Fibroblast of lung (primary cell): ENCODE measurements around the gene PAIP2. TPM values are rescaled to one million over a fixed set of nuclear protein-coding genes. Genes with fewer than 3 reads are reported as not detected.
A peak's percentile ranks its signal among the peaks of the same experiment; 100 is the strongest.

ENCODE experiments used
- DNase-seq, 2 donors: peaks; one replicate each; pipeline versions ENCODE4 v3.0.0 to v3.0.0-alpha.2; 2010; ENCODE audit warnings: low read depth in 2 of 2
- H2AFZ ChIP-seq: 2 replicates; pipeline ENCODE4 v1.5.1; 2012; ENCODE audit warnings: low read length, control low read depth, inconsistent platforms
- H3K27ac ChIP-seq: 2 replicates; pipeline ENCODE4 v1.5.1; 2011; ENCODE audit warnings: low read length, control low read depth; ENCODE audit not compliant: insufficient read depth
- H3K27me3 ChIP-seq: 2 replicates; pipeline ENCODE4 v1.5.1; 2011; ENCODE audit warnings: mild to moderate bottlenecking, low read length; ENCODE audit not compliant: control insufficient read depth, insufficient read depth
- H3K36me3 ChIP-seq: 2 replicates; pipeline ENCODE4 v1.5.1; 2011; ENCODE audit warnings: low read length; ENCODE audit not compliant: control insufficient read depth, insufficient read depth
- H3K4me1 ChIP-seq: 2 replicates; pipeline ENCODE4 v1.5.1; 2011; ENCODE audit warnings: low read length; ENCODE audit not compliant: control insufficient read depth, insufficient read depth; ENCODE audit errors: extremely low read depth
- H3K4me2 ChIP-seq: 2 replicates; pipeline ENCODE4 v1.5.1; 2011; ENCODE audit warnings: low read length, control low read depth; ENCODE audit not compliant: insufficient read depth; ENCODE audit errors: extremely low read depth
- H3K4me3 ChIP-seq, 4 experiments: fragments of 200-600 bp in 1 of 4; sonication (generic) in 1 of 4; replicated peaks in 1 of 4; 2 replicates each; pipeline ENCODE4 v1.5.1; 2011 to 2016; ENCODE audit warnings: low read length in 4 of 4, low read depth in 3 of 4, mild to moderate bottlenecking in 3 of 4, control low read depth in 2 of 4, inconsistent platforms in 1 of 4, mixed read lengths in 1 of 4; ENCODE audit not compliant: insufficient read depth in 1 of 4; ENCODE audit errors: control extremely low read depth in 1 of 4
- H3K79me2 ChIP-seq: 2 replicates; pipeline ENCODE4 v1.5.1; 2012; ENCODE audit warnings: mild to moderate bottlenecking, low read length, inconsistent platforms; ENCODE audit not compliant: control insufficient read depth, insufficient read depth
- H3K9ac ChIP-seq: 2 replicates; pipeline ENCODE4 v1.5.1; 2011; ENCODE audit warnings: mild to moderate bottlenecking, low read length, control low read depth; ENCODE audit not compliant: insufficient read depth
- H3K9me3 ChIP-seq: 2 replicates; pipeline ENCODE4 v1.5.1; 2012; ENCODE audit warnings: low read depth, low read length; ENCODE audit not compliant: control insufficient read depth, insufficient read depth
- H4K20me1 ChIP-seq: 2 replicates; pipeline ENCODE4 v1.5.1; 2011; ENCODE audit warnings: low read length; ENCODE audit not compliant: control insufficient read depth, insufficient read depth; ENCODE audit errors: extremely low read depth
- EZH2 ChIP-seq: IDR thresholded peaks from 2 replicates; pipeline ENCODE4 v1.5.1; 2012; ENCODE audit warnings: low read length, control low read depth, mild to moderate bottlenecking; ENCODE audit errors: missing control alignments
- polyA plus RNA-seq, 2 donors: library from polyadenylated mRNA; depleted of rRNA in 1 of 2; stranded (reverse) in 1 of 2; unstranded in 1 of 2; fragments of >200 nt; gene quantifications; 2 replicates each; pipeline ENCODE4 v1.2.1, GENCODE V29; 2011 to 2012; ENCODE audit warnings: missing spikeins in 1 of 2
- total RNA-seq: library from RNA; depleted of rRNA; stranded (reverse); fragments of >200 nt; gene quantifications from 2 replicates; pipeline ENCODE4 v1.2.1, GENCODE V29; 2014
- TF ChIP-seq, protein P1 (sequence below), 2 donors: IDR thresholded peaks in 1 of 2; conservative IDR thresholded peaks in 1 of 2; 1 replicate in 1 of 2; 2 replicates in 1 of 2; pipeline ENCODE4 v1.5.1; 2011 to 2012; ENCODE audit warnings: low read length in 2 of 2, control low read depth in 1 of 2, inconsistent platforms in 1 of 2, low read depth in 1 of 2, mild to moderate bottlenecking in 1 of 2

Gene PAIP2
- total and polyA plus RNA-seq, 2 donors (not counting 1 experiment from before 2014, with no cell fraction given) = 59.0 to 105 TPM

DNA sequence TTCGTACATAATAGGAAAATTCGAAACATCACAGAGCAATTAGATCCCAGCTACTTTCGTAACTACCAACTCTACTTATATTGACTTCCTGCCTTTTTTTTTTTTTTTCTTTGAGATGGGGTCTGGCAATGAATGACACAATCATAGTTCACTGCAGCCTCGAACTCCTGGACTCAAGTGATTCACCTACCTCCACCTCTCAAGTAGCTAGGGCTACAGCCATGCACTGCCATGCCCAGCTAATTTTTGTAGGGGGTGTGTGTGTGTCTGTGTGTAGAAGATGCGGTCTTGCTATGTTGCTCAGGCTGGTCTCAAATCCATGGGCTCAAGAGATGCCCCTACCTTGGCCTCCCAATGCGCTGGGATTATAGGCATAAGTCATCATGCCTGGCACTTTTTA is 5.8 kb upstream of the PAIP2 start:
- H3K27me3 ChIP-seq = no peaks in the 10 kb centered on the region
- no peak overlapping the region for H3K27ac ChIP-seq
- TF ChIP-seq, protein P1, sequence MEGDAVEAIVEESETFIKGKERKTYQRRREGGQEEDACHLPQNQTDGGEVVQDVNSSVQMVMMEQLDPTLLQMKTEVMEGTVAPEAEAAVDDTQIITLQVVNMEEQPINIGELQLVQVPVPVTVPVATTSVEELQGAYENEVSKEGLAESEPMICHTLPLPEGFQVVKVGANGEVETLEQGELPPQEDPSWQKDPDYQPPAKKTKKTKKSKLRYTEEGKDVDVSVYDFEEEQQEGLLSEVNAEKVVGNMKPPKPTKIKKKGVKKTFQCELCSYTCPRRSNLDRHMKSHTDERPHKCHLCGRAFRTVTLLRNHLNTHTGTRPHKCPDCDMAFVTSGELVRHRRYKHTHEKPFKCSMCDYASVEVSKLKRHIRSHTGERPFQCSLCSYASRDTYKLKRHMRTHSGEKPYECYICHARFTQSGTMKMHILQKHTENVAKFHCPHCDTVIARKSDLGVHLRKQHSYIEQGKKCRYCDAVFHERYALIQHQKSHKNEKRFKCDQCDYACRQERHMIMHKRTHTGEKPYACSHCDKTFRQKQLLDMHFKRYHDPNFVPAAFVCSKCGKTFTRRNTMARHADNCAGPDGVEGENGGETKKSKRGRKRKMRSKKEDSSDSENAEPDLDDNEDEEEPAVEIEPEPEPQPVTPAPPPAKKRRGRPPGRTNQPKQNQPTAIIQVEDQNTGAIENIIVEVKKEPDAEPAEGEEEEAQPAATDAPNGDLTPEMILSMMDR (conservative IDR thresholded peaks at IDR 0.05 in 1 of 2, IDR thresholded peaks at IDR 0.05 in 1 of 2; ENCODE audit: low read depth in 1 of 2, low read length in 2 of 2) = no peak
- TF ChIP-seq EZH2 = no peak
- H3K4me3 ChIP-seq = no peak overlapping the region
- no peaks in the 10 kb centered on the region for H4K20me1 ChIP-seq
- H3K4me1 ChIP-seq = no peaks in the 10 kb centered on the region
- H3K9me3 ChIP-seq = no peaks in the 10 kb centered on the region
- no peak overlapping the region for H3K9ac ChIP-seq
- H3K4me2 ChIP-seq = no peak overlapping the region
- peaks cover 3% of the 10 kb centered on the region for H3K36me3 ChIP-seq
- H2AFZ ChIP-seq = no peak overlapping the region
- DNase-seq = no peak
- H3K79me2 ChIP-seq = no peaks in the 10 kb centered on the region

DNA sequence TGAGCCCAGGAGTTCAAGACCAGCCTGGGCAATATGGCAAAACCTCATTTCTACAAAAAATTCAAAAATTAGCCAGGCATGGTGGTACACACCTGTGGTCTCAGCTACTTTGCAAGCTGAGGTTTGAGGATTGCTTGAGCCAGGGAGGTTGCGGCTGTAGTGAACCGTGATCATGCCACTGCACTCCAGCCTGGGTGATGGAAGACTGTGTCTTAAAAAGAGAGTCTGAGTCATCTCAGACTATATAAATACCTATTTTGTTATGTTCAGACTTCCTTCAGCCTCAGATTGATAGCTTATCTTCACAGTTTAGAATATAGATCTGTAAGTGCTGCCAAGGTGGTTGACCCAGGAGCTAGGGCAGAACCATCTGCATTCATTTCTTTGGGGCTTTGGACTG is 1.6 kb upstream of the PAIP2 start:
- H3K27me3 ChIP-seq = no peaks in the 10 kb centered on the region
- H3K79me2 ChIP-seq = peaks cover 32% of the 10 kb centered on the region
- H3K4me2 ChIP-seq = no peak overlapping the region
- no peak overlapping the region for H3K9ac ChIP-seq
- H3K4me1 ChIP-seq = peaks cover 4% of the 10 kb centered on the region
- DNase-seq = peak in 1 of 2 donors; percentile 20
- H4K20me1 ChIP-seq = no peaks in the 10 kb centered on the region
- no peak overlapping the region for H3K4me3 ChIP-seq
- no peaks in the 10 kb centered on the region for H3K9me3 ChIP-seq
- TF ChIP-seq, protein P1 (conservative IDR thresholded peaks at IDR 0.05 in 1 of 2, IDR thresholded peaks at IDR 0.05 in 1 of 2; ENCODE audit: low read depth in 1 of 2, low read length in 2 of 2) = no peak
- TF ChIP-seq EZH2 = no peak
- H3K27ac ChIP-seq = no peak overlapping the region
- no peaks in the 10 kb centered on the region for H3K36me3 ChIP-seq
- H2AFZ ChIP-seq = no peak overlapping the region

DNA sequence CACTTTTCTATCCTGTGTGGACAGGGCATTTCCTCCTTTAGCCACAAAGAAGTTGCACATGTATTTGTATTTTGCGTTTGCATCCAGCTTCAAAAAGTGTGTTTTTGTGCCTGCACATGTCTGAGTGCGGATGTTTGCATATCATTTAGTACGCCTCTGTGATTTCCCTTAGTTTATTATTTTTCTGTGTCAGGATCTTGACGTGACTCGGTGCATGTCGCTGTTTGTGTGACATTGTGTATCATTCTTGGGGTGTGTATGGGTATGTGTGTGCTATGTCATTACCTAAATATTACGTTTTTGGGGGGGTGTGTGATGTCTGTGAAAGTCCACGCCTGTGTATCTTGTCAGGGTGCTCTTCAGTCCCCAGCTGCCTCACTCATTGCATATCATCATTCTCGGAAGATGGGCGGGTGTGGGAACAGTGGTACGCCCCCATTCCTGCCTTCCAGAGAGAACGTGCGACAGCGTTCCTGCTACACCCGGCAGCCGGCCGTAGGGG is 416 bp upstream of the PAIP2 start:
- peak overlapping the region; percentile 59 for H2AFZ ChIP-seq
- no peak overlapping the region for H3K9ac ChIP-seq
- H3K36me3 ChIP-seq = no peaks in the 10 kb centered on the region
- H3K4me3 ChIP-seq = peak overlapping the region; percentile 15 to 98 (median 72)
- TF ChIP-seq, protein P1 (conservative IDR thresholded peaks at IDR 0.05 in 1 of 2, IDR thresholded peaks at IDR 0.05 in 1 of 2; ENCODE audit: low read depth in 1 of 2, low read length in 2 of 2) = no peak
- TF ChIP-seq EZH2 = no peak
- peak overlapping the region; percentile 55 for H3K4me2 ChIP-seq
- peaks cover 4% of the 10 kb centered on the region for H3K4me1 ChIP-seq
- no peaks in the 10 kb centered on the region for H4K20me1 ChIP-seq
- H3K9me3 ChIP-seq = no peaks in the 10 kb centered on the region
- peaks cover 40% of the 10 kb centered on the region for H3K79me2 ChIP-seq
- peak overlapping the region; percentile 21 for H3K27ac ChIP-seq
- H3K27me3 ChIP-seq = no peaks in the 10 kb centered on the region
- no peak for DNase-seq
